BE2C (cell line): ENCODE measurements around the gene MVB12B.

Source experiments
- DNase-seq: peaks from one replicate; pipeline ENCODE4 v3.0.0-alpha.2; 2020
- H3K27me3 ChIP-seq: fragments of 250-450 bp; sonication (Bioruptor Pico); 2 replicates; pipeline ENCODE4 v1.5.1; 2020; ENCODE audit warnings: mild to moderate bottlenecking
- H3K36me3 ChIP-seq: fragments of 250-450 bp; sonication (Bioruptor Pico); 2 replicates; pipeline ENCODE4 v1.5.1; 2020; ENCODE audit warnings: mild to moderate bottlenecking
- H3K4me1 ChIP-seq: fragments of 250-450 bp; sonication (Bioruptor Pico); 2 replicates; pipeline ENCODE4 v1.5.1; 2020
- H3K4me3 ChIP-seq: 2 replicates; pipeline ENCODE4 v1.5.1; 2011; ENCODE audit warnings: low read depth, low read length
- H3K9me3 ChIP-seq: fragments of 250-450 bp; sonication (Bioruptor Pico); 2 replicates; pipeline ENCODE4 v1.5.1; 2020
- TF ChIP-seq, protein P1 (sequence below): IDR thresholded peaks from 2 replicates; pipeline ENCODE4 v1.5.1; 2012; ENCODE audit warnings: mild to moderate bottlenecking, low read depth, low read length

The MVB12B gene

GRCh38 chr9:126415741-126416370 lies 89.2 kb downstream of the MVB12B start:
- Histone ChIP-seq H3K36me3 (no peaks in the 10 kb centered on the region), H3K9me3 (no peaks in the 10 kb centered on the region), H3K4me3 (no peak overlapping the region), H3K4me1 (no peaks in the 10 kb centered on the region), H3K27me3 (no peaks in the 10 kb centered on the region)
- TF ChIP-seq, protein P1, sequence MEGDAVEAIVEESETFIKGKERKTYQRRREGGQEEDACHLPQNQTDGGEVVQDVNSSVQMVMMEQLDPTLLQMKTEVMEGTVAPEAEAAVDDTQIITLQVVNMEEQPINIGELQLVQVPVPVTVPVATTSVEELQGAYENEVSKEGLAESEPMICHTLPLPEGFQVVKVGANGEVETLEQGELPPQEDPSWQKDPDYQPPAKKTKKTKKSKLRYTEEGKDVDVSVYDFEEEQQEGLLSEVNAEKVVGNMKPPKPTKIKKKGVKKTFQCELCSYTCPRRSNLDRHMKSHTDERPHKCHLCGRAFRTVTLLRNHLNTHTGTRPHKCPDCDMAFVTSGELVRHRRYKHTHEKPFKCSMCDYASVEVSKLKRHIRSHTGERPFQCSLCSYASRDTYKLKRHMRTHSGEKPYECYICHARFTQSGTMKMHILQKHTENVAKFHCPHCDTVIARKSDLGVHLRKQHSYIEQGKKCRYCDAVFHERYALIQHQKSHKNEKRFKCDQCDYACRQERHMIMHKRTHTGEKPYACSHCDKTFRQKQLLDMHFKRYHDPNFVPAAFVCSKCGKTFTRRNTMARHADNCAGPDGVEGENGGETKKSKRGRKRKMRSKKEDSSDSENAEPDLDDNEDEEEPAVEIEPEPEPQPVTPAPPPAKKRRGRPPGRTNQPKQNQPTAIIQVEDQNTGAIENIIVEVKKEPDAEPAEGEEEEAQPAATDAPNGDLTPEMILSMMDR: no peak
- DNase-seq: no peak

DNA sequence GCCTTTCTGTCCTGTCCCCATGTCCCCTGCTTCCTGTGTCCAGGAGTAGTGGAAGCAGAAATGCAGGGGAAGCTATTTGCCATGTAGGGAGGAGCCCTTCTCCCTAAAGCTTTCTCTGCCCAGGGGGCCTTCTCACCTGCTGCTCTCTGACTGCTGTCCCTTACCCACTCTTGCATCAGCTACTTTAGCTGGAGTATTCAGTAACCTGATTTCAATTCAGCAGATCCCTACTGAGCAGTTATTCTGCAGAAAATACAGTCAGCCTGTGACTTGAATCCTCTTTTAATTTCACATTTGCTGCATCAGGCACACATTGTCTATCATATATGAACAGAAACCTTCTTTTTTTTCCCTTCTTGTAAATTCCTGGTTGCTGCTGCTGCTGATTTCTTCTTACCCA lies 90.4 kb downstream of the MVB12B start:
- TF ChIP-seq, protein P1: no peak
- DNase-seq: no peak
- no peaks in the 10 kb centered on the region for H3K4me1 ChIP-seq

GRCh38 chr9:126417684-126418083 lies 91.1 kb downstream of the MVB12B start:
- no peaks in the 10 kb centered on the region for H3K36me3 ChIP-seq
- TF ChIP-seq, protein P1: no peak
- H3K27me3 ChIP-seq: no peaks in the 10 kb centered on the region
- H3K4me1 ChIP-seq: no peaks in the 10 kb centered on the region
- no peaks in the 10 kb centered on the region for H3K9me3 ChIP-seq
- DNase-seq: no peak
- no peak overlapping the region for H3K4me3 ChIP-seq

More for the DNA sequence above, 90.4 kb downstream of the MVB12B start:
- Histone ChIP-seq H3K27me3 (no peaks in the 10 kb centered on the region), H3K9me3 (no peaks in the 10 kb centered on the region), H3K36me3 (no peaks in the 10 kb centered on the region), H3K4me3 (no peak overlapping the region)

DNA sequence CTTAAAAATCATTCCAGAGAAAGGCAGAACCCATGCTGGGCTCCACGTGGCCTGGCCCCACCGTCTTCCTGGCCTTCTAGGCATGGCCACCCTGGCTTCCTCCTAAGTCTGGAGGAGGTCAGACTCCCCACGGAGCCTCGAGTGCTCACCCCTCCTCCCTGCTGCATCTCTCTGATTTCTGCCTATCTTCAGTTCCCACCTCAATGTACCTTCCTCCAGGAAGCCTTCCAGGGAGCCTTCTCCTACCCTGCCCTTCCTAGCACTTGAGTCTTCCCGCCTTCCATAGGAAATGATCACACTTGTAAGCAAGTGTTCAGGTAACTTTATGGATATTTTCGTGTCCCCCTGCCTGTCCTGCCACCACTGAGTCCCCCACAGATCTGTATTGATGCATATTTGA lies 92.0 kb downstream of the MVB12B start:
- no peaks in the 10 kb centered on the region for H3K9me3 ChIP-seq
- TF ChIP-seq, protein P1: no peak
- H3K4me1 ChIP-seq: peaks cover 1% of the 10 kb centered on the region; the same call in 1 of the 2 replicates
- no peaks in the 10 kb centered on the region for H3K36me3 ChIP-seq
- H3K4me3 ChIP-seq: no peak overlapping the region
- DNase-seq: no peak
- no peaks in the 10 kb centered on the region for H3K27me3 ChIP-seq

- Histone ChIP-seq H3K4me1 (peaks cover 3% of the 10 kb centered on the region; the same call in 1 of the 2 replicates), H3K36me3 (no peaks in the 10 kb centered on the region), H3K9me3 (no peaks in the 10 kb centered on the region), H3K4me3 (no peak overlapping the region), H3K27me3 (no peaks in the 10 kb centered on the region)
- no peak for DNase-seq
- TF ChIP-seq, protein P1: no peak
Measured at GRCh38 chr9:126419475-126419874, 92.8 kb downstream of the MVB12B start.

DNA sequence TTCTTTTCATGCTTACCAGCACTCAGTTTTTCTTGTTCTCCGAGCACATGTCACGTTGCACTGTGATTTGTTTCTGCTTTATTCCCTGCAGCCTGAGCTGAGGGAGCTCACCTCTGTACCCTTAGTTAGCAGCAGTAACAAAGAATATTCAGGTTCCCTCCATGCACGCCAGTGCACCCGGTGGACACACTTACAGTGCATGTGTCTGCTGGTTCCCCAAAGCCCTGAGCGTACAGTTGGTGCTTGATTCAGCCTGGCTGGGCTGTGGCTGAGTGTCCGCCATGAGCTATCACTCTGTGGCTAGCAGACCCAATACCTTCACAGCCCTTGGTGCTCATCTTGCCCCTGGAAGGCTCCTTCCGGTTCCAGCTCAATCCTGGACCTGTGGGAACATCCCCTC lies 93.5 kb downstream of the MVB12B start:
- H3K27me3 ChIP-seq: no peaks in the 10 kb centered on the region
- no peak for DNase-seq
- TF ChIP-seq, protein P1: no peak
- H3K4me3 ChIP-seq: no peak overlapping the region
- no peaks in the 10 kb centered on the region for H3K9me3 ChIP-seq
- no peaks in the 10 kb centered on the region for H3K36me3 ChIP-seq
- peaks cover 3% of the 10 kb centered on the region; the same call in 1 of the 2 replicates for H3K4me1 ChIP-seq
